ENCODE measurements around the gene INTU. TPM values are rescaled to one million over a fixed set of nuclear protein-coding genes. Genes with fewer than 3 reads are reported as not detected.
A peak's percentile ranks its signal among the peaks of the same experiment; 100 is the strongest.
"Not testable (repeated sequence)": the region's sequence is repeated elsewhere in the genome, so short reads cannot be mapped to it uniquely, and the experiment has no call there.

INTU gene
- total RNA-seq, 1 donor from 2014 or later = 18.5 TPM

GRCh38 chr4:127642169-127642568 lies 9.4 kb downstream of the INTU start:
- Mint-ChIP-seq H3K9me3 (peaks cover 2% of the 10 kb centered on the region), H3K27me3 (ENCODE audit: low read depth) (no peaks in the 10 kb centered on the region), H3K27ac (ENCODE audit: unreplicated experiment) (no peak overlapping the region), H3K4me1 (no peaks in the 10 kb centered on the region), H3K4me3 (no peak overlapping the region), H3K36me3 (ENCODE audit: low read depth) (peaks cover 23% of the 10 kb centered on the region)
- no peak for DNase-seq (ENCODE audit: low read depth, low spot score)
- TF ChIP-seq CTCF (conservative IDR thresholded peaks at IDR 0.05) = no peak

- no peak for DNase-seq (ENCODE audit: low read depth, low spot score)
- H3K4me1 Mint-ChIP-seq = no peaks in the 10 kb centered on the region
- no peak for TF ChIP-seq CTCF (conservative IDR thresholded peaks at IDR 0.05)
- H3K36me3 Mint-ChIP-seq (ENCODE audit: low read depth) = peaks cover 26% of the 10 kb centered on the region
- H3K27me3 Mint-ChIP-seq (ENCODE audit: low read depth) = no peaks in the 10 kb centered on the region
- no peak overlapping the region for H3K4me3 Mint-ChIP-seq
- peaks cover 2% of the 10 kb centered on the region for H3K9me3 Mint-ChIP-seq
- H3K27ac Mint-ChIP-seq (ENCODE audit: unreplicated experiment) = no peak overlapping the region
Observed at GRCh38 chr4:127643791-127644190, 11.0 kb downstream of the INTU start.

GRCh38 chr4:127648061-127648460 lies 15.3 kb downstream of the INTU start:
- peaks cover 2% of the 10 kb centered on the region for H3K9me3 Mint-ChIP-seq
- DNase-seq (ENCODE audit: low read depth, low spot score) = no peak
- H3K4me3 Mint-ChIP-seq = no peak overlapping the region
- H3K27ac Mint-ChIP-seq (ENCODE audit: unreplicated experiment) = no peak overlapping the region
- H3K27me3 Mint-ChIP-seq (ENCODE audit: low read depth) = no peaks in the 10 kb centered on the region
- no peaks in the 10 kb centered on the region for H3K4me1 Mint-ChIP-seq
- no peak for TF ChIP-seq CTCF (conservative IDR thresholded peaks at IDR 0.05)
- H3K36me3 Mint-ChIP-seq (ENCODE audit: low read depth) = peaks cover 26% of the 10 kb centered on the region

- not testable (repeated sequence) for H3K27ac Mint-ChIP-seq (ENCODE audit: unreplicated experiment)
Observed at GRCh38 chr4:127655590-127655989, 22.8 kb downstream of the INTU start.

GRCh38 chr4:127656047-127656680 lies 23.4 kb downstream of the INTU start:
- no peak for TF ChIP-seq CTCF (conservative IDR thresholded peaks at IDR 0.05)
- no peaks in the 10 kb centered on the region for H3K27me3 Mint-ChIP-seq (ENCODE audit: low read depth)
- no peak overlapping the region for H3K27ac Mint-ChIP-seq (ENCODE audit: unreplicated experiment)
- H3K36me3 Mint-ChIP-seq (ENCODE audit: low read depth) = peaks cover 18% of the 10 kb centered on the region
- H3K4me1 Mint-ChIP-seq = peaks cover 9% of the 10 kb centered on the region
- DNase-seq (ENCODE audit: low read depth, low spot score) = no peak
- no peak overlapping the region for H3K4me3 Mint-ChIP-seq
- H3K9me3 Mint-ChIP-seq = no peaks in the 10 kb centered on the region

More at GRCh38 chr4:127655590-127655989, 22.8 kb downstream of the INTU start:
- not testable (repeated sequence) for H3K27me3 Mint-ChIP-seq (ENCODE audit: low read depth); DNase-seq (ENCODE audit: low read depth, low spot score); H3K9me3 Mint-ChIP-seq; H3K4me1 Mint-ChIP-seq; H3K4me3 Mint-ChIP-seq
- H3K36me3 Mint-ChIP-seq (ENCODE audit: low read depth) = peaks cover 18% of the 10 kb centered on the region

GRCh38 chr4:127660284-127660885 lies 27.6 kb downstream of the INTU start:
- no peak overlapping the region for H3K4me3 Mint-ChIP-seq
- H3K27me3 Mint-ChIP-seq (ENCODE audit: low read depth) = no peaks in the 10 kb centered on the region
- no peaks in the 10 kb centered on the region for H3K9me3 Mint-ChIP-seq
- peaks cover 31% of the 10 kb centered on the region for H3K36me3 Mint-ChIP-seq (ENCODE audit: low read depth)
- no peak for DNase-seq (ENCODE audit: low read depth, low spot score)
- H3K27ac Mint-ChIP-seq (ENCODE audit: unreplicated experiment) = peak overlapping the region; percentile 81
- peaks cover 9% of the 10 kb centered on the region for H3K4me1 Mint-ChIP-seq
- TF ChIP-seq CTCF (conservative IDR thresholded peaks at IDR 0.05) = no peak

All from neural crest cell (in vitro differentiated cells).